ENCODE measurements around the gene GREB1L.

GREB1L gene

DNA sequence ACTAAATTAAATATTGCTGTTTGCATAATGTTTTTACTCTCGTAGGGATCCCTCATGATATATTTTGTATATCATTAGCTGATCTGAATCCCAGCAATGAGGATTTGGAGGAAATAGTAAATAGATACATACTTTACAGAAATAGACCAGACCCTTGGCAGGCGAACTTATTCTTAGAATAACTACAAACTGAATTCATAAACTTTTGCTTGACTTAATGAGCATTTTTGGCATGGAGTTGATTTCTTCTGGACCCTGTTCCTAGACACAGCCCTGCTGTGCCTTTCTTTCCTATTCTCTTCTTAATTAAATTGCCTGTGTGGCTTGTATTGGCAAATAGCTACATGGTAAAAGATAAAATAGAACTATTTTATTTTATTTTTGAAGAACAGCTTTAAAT is 145.9 kb downstream of the GREB1L start:
- Mint-ChIP-seq H3K27me3 (peaks cover 4 to 6% of the 10 kb centered on the region in 2 donors), H3K4me1 (no peaks in the 10 kb centered on the region), H3K36me3 (no peaks in the 10 kb centered on the region), H3K4me3 (no peak overlapping the region), H3K27ac (no peak overlapping the region), H3K9me3 (no peaks in the 10 kb centered on the region)
- ATAC-seq (replicated peaks) = no peak
- no peak for DNase-seq

- Mint-ChIP-seq H3K27me3 (peaks cover 4 to 6% of the 10 kb centered on the region in 2 donors), H3K27ac (no peak overlapping the region), H3K36me3 (no peaks in the 10 kb centered on the region), H3K9me3 (no peaks in the 10 kb centered on the region), H3K4me3 (no peak overlapping the region), H3K4me1 (no peaks in the 10 kb centered on the region)
- ATAC-seq (replicated peaks) (no peak), DNase-seq (no peak)
Measured at GRCh38 chr18:21389283-21389682, 147.3 kb downstream of the GREB1L start.

- Mint-ChIP-seq H3K36me3 (no peaks in the 10 kb centered on the region), H3K4me1 (no peaks in the 10 kb centered on the region), H3K27me3 (peaks cover 4 to 6% of the 10 kb centered on the region in 2 donors), H3K4me3 (no peak overlapping the region), H3K27ac (no peak overlapping the region), H3K9me3 (no peaks in the 10 kb centered on the region)
- DNase-seq (no peak), ATAC-seq (replicated peaks) (no peak)
Measured at GRCh38 chr18:21389903-21390302, 147.9 kb downstream of the GREB1L start.

- DNase-seq (no peak), ATAC-seq (replicated peaks) (peak in 1 of 2 donors; percentile 41)
- Mint-ChIP-seq H3K36me3 (no peaks in the 10 kb centered on the region), H3K4me1 (no peaks in the 10 kb centered on the region), H3K9me3 (no peaks in the 10 kb centered on the region), H3K27ac (no peak overlapping the region), H3K4me3 (no peak overlapping the region), H3K27me3 (peaks cover 4 to 6% of the 10 kb centered on the region in 2 donors)
Measured at GRCh38 chr18:21391074-21391673, 149.1 kb downstream of the GREB1L start.

- Mint-ChIP-seq H3K27me3 (peaks cover 4 to 7% of the 10 kb centered on the region in 2 donors), H3K27ac (no peak overlapping the region), H3K4me1 (no peaks in the 10 kb centered on the region), H3K4me3 (no peak overlapping the region), H3K36me3 (no peaks in the 10 kb centered on the region), H3K9me3 (no peaks in the 10 kb centered on the region)
- DNase-seq (no peak), ATAC-seq (replicated peaks) (no peak)
Measured at GRCh38 chr18:21393986-21394385, 152.0 kb downstream of the GREB1L start.

DNA sequence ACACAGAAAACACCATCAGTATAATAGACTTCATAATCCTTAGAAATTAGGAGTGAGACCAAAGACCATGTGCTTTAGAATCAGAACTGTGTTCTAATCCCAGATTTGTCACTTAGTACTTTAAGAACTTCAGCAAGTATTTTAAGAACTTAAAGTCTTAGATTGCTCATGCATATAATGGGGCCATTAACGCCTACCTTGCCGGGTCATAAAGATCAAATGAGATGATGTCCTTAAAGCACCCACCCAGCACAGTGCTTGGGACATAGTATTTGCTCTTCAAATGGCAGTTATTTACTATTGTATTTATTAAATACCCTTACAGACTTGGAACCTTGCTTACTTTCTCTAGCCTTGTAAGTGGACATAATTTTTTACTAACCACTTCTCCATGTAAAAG is 156.1 kb downstream of the GREB1L start:
- H3K36me3 Mint-ChIP-seq = no peaks in the 10 kb centered on the region
- DNase-seq (no peak), ATAC-seq (replicated peaks) (no peak)
- no peak overlapping the region for H3K4me3 Mint-ChIP-seq
- no peaks in the 10 kb centered on the region for H3K4me1 Mint-ChIP-seq
- peaks cover 5 to 12% of the 10 kb centered on the region in 2 donors for H3K27me3 Mint-ChIP-seq
- H3K9me3 Mint-ChIP-seq = no peaks in the 10 kb centered on the region
- no peak overlapping the region for H3K27ac Mint-ChIP-seq

GRCh38 chr18:21402272-21402671 is 160.2 kb downstream of the GREB1L start:
- Mint-ChIP-seq H3K27me3 (peaks cover 5 to 12% of the 10 kb centered on the region in 2 donors), H3K9me3 (no peaks in the 10 kb centered on the region), H3K4me1 (no peaks in the 10 kb centered on the region), H3K36me3 (no peaks in the 10 kb centered on the region), H3K4me3 (no peak overlapping the region), H3K27ac (no peak overlapping the region)
- ATAC-seq (replicated peaks) (no peak), DNase-seq (no peak)

- DNase-seq (no peak), ATAC-seq (replicated peaks) (no peak)
- Mint-ChIP-seq H3K9me3 (no peaks in the 10 kb centered on the region), H3K36me3 (no peaks in the 10 kb centered on the region), H3K27me3 (peaks cover 0 to 6% of the 10 kb centered on the region in 2 donors), H3K4me3 (no peak overlapping the region), H3K27ac (no peak overlapping the region), H3K4me1 (no peaks in the 10 kb centered on the region)
Measured at GRCh38 chr18:21404426-21404825, 162.4 kb downstream of the GREB1L start.

DNA sequence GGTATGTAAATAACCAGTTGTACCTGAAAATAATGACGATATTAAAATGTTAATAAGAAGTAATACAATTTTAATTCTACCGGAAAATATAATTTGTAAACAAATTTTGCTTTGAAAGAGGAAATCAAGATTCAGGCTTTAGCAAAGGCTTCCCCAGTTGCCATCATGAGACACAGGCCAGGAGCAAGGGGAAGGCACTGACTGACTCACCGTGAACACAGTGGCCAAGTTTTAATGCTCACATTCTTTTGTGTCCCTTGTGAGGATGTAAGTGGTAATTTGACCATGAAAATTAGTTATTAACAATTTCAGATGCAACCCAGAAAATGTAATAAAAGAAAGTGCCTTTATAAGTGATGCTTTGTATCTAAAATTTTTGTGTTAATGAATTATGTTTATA is 164.1 kb downstream of the GREB1L start:
- DNase-seq (no peak), ATAC-seq (replicated peaks) (no peak)
- no peaks in the 10 kb centered on the region for H3K4me1 Mint-ChIP-seq
- H3K27ac Mint-ChIP-seq = no peak overlapping the region
- no peaks in the 10 kb centered on the region for H3K9me3 Mint-ChIP-seq
- H3K36me3 Mint-ChIP-seq = no peaks in the 10 kb centered on the region
- no peak overlapping the region for H3K4me3 Mint-ChIP-seq
- H3K27me3 Mint-ChIP-seq = peaks cover 0 to 6% of the 10 kb centered on the region in 2 donors

- Mint-ChIP-seq H3K27ac (no peak overlapping the region), H3K9me3 (no peaks in the 10 kb centered on the region), H3K36me3 (no peaks in the 10 kb centered on the region), H3K4me3 (no peak overlapping the region), H3K4me1 (no peaks in the 10 kb centered on the region), H3K27me3 (peaks cover 0 to 6% of the 10 kb centered on the region in 2 donors)
- no peak for DNase-seq
- ATAC-seq (replicated peaks) = no peak
Measured at GRCh38 chr18:21408681-21409080, 166.6 kb downstream of the GREB1L start.

- DNase-seq (no peak), ATAC-seq (replicated peaks) (no peak)
- Mint-ChIP-seq H3K36me3 (peaks cover 0 to 1% of the 10 kb centered on the region in 2 donors), H3K27ac (no peak overlapping the region), H3K27me3 (peaks cover 0 to 22% of the 10 kb centered on the region in 2 donors), H3K4me3 (no peak overlapping the region), H3K9me3 (peaks cover 0 to 3% of the 10 kb centered on the region in 2 donors), H3K4me1 (no peaks in the 10 kb centered on the region)
Measured at GRCh38 chr18:21433436-21433835, 191.4 kb downstream of the GREB1L start.

DNA sequence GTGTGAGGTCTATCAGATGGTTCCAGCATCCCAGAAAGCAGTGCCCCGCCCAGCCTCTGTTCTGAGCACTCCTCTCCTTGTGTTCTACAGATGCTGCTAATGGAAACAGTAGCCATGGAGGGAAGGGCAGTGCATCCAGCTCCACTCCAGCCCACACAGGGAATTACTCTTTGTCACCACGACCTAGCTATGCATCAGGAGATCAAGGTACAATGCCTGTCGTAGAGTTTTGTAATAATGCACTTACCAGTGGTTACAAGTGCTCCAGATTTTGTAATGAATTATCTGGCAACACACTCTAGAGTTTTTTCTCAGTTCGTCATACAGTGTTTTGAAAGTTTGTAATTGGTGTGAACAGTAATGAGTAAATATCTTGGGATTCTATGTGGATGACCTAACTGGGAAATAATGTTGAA is 197.4 kb downstream of the GREB1L start:
- H3K27ac Mint-ChIP-seq = no peak overlapping the region
- H3K27me3 Mint-ChIP-seq = peaks cover 7 to 24% of the 10 kb centered on the region in 2 donors
- no peak overlapping the region for H3K4me3 Mint-ChIP-seq
- no peak for DNase-seq
- ATAC-seq (replicated peaks) = no peak
- no peaks in the 10 kb centered on the region for H3K9me3 Mint-ChIP-seq
- no peaks in the 10 kb centered on the region for H3K36me3 Mint-ChIP-seq
- no peaks in the 10 kb centered on the region for H3K4me1 Mint-ChIP-seq

- Mint-ChIP-seq H3K4me1 (no peaks in the 10 kb centered on the region), H3K36me3 (no peaks in the 10 kb centered on the region), H3K4me3 (no peak overlapping the region), H3K27ac (no peak overlapping the region), H3K27me3 (peaks cover 9% of the 10 kb centered on the region in 2 donors), H3K9me3 (no peaks in the 10 kb centered on the region)
- ATAC-seq (replicated peaks) (no peak), DNase-seq (no peak)
Measured at GRCh38 chr18:21441670-21442069, 199.6 kb downstream of the GREB1L start.

- Mint-ChIP-seq H3K4me1 (no peaks in the 10 kb centered on the region), H3K27me3 (peaks cover 9% of the 10 kb centered on the region in 2 donors), H3K36me3 (no peaks in the 10 kb centered on the region), H3K9me3 (no peaks in the 10 kb centered on the region), H3K27ac (no peak overlapping the region), H3K4me3 (no peak overlapping the region)
- ATAC-seq (replicated peaks) (no peak), DNase-seq (no peak)
Measured at GRCh38 chr18:21443776-21444464, 201.9 kb downstream of the GREB1L start.

DNA sequence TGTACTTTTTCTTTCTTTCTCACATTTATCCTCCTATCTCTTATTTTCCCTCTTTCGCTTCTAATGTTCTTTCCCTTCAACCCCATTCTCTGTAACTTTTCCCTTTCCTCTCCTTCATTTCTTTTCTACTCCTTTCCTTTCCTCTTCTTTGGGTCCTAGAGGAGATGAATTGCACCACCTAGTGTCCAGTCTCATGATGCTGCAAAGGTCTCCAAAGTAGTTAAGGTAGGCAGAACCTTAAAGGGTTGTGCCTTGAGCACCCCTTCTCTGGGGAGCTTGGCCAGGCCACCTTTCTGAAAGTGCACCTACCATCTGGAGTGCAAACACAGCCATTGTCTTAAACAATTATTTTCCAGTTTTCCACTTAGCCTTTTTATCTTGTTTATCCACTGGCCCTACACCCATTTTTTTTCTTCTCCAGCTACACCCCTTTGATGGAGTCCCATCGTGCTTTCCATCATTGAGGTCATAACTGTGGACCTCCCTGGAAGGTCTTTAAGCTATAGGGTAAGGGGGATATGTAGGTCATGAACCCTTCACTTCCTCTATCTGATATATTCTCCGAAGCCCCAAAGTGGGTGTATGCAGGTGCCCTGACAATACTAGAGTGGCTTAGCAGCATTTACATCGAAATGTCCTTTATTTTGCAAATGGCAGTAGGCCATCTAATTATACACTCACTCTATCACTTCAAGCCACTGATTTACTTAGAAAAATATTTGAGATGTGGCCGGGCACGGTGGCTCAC is 202.6 kb downstream of the GREB1L start:
- no peak for DNase-seq
- peak in 1 of 2 donors; percentile 53 for ATAC-seq (replicated peaks)
- H3K9me3 Mint-ChIP-seq = no peaks in the 10 kb centered on the region
- H3K36me3 Mint-ChIP-seq = no peaks in the 10 kb centered on the region
- no peaks in the 10 kb centered on the region for H3K4me1 Mint-ChIP-seq
- H3K4me3 Mint-ChIP-seq = no peak overlapping the region
- no peak overlapping the region for H3K27ac Mint-ChIP-seq
- H3K27me3 Mint-ChIP-seq = peaks cover 9% of the 10 kb centered on the region in 2 donors

All from stimulated activated naive B cell treated with anti-CD40 and anti-IgM and Interleukin-4, amounts not matched to agents 10 μg/mL and 1 μg/mL and 100 μg/mL, for 72 hours (primary cell).